Metanephros (tissue), 2 donors: ENCODE measurements around the gene KSR1. TPM values are rescaled to one million over a fixed set of nuclear protein-coding genes. Genes with fewer than 3 reads are reported as not detected.

ENCODE experiments used
- small RNA-seq: library from RNA; depleted of rRNA; stranded (forward); fragments of <200 nt; gene quantifications from one replicate; pipeline ENCODE3, GENCODE V24; 2014; ENCODE audit warnings: low replicate concordance
- total RNA-seq: library from RNA; depleted of rRNA; stranded (reverse); fragments of >200 nt; gene quantifications from one replicate; pipeline ENCODE4 v1.2.3, GENCODE V29; 2014

Gene KSR1
- total RNA-seq = 55.7 TPM

GRCh38 chr17:27455914-27456680 lies at the start of gene KSR1:
TSS of gene KSR1 (plus strand) at chr17:27456448. CDS start at chr17:27456644, 196 bp downstream.

GRCh38 chr17:27630607-27631410 lies 174.6 kb downstream of the KSR1 start, which contains the start of gene LGALS9:
TSS of gene LGALS9 (plus strand) at chr17:27631188. CDS start at chr17:27631266, 78 bp downstream.

Small RNA genes lying within 50 kb of the gene (small RNA-seq; reads per million reads assigned to genes)
- gene AC015688.5 = not detected

Other genes starting within 250 kb of the KSR1 start
- gene WSB1, start 162.3 kb upstream of the KSR1 start, total RNA-seq = 352 TPM
- gene LGALS9, start 174.7 kb downstream of the KSR1 start, total RNA-seq = 12.8 TPM